Measurements from ENCODE around the gene THSD4.

Gene THSD4

DNA sequence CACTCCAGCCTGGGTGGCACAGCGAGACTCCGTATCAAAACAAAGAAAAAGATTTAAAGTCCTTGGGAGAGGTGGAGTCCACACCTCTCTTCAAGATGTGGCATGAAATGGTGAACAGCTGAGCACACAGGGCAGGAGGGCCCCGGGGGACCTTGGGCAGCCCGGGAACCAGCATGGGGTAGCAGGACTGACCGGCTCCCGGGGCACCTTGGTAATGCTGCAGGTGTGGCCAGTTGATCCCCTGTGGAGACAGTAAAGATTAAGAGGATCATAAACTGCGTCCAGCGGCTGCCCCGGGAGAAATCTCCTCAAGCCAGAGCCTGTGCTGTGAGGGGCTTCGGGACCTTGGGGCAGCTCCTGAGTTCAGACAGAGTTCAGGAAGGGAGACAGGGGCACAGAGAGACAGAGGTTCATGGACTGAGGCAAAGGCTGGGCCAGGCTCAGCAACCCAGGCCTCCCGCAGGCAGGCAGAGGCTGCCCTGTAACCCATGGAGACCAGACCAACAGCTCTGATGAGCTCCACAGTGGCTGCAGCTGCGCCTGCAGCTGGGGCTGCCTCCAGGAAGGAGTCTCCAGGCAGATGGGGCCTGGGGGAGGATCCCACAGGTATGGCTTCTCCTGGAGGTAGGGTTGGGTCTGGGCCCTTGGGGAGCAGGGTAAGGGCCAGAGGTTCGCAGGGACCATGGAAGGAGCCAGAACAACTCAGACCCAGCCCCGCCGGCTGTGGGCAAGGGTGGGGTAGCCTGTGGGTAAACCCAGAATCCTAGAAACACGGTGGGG lies 695.2 kb downstream of the THSD4 start, which contains the start of gene NR2E3:
NR2E3 (plus strand) TSS at position 299 of the 780 bp plus-strand sequence; CDS start at position 489, 190 bp downstream.
- DNase-seq (ENCODE audit: low spot score): no peak

DNA sequence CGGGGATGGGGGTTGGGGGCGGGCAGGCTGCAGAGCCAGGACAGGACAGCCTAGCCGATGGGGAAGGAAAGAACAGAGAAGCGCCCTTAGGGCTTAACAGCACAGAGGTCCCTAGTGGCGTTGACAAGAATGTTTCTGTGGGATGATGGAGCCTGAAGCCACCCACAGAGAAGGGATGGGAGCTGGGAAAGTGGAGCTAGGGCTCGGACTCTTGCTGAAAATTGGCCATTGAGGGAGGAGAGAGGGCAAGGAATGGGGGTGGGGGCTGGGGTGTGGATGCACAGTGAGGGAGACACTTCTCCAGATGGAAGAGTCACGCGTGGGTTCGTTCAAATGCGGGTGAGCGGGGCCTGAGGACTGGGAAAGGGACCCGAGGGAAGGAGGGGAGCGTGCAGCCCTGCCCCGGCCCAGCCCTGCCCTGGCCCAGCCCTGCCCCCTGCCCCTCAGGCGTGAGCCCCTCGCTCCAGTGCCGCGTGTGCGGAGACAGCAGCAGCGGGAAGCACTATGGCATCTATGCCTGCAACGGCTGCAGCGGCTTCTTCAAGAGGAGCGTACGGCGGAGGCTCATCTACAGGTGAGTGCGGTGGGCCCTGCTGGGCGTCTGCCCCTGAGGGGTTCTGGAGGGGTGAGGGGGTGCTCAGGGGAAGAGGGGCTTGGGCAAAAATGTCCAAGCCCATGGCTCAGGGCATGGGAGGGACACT lies 695.9 kb downstream of the THSD4 start:
- no peak for DNase-seq (ENCODE audit: low spot score)

DNA sequence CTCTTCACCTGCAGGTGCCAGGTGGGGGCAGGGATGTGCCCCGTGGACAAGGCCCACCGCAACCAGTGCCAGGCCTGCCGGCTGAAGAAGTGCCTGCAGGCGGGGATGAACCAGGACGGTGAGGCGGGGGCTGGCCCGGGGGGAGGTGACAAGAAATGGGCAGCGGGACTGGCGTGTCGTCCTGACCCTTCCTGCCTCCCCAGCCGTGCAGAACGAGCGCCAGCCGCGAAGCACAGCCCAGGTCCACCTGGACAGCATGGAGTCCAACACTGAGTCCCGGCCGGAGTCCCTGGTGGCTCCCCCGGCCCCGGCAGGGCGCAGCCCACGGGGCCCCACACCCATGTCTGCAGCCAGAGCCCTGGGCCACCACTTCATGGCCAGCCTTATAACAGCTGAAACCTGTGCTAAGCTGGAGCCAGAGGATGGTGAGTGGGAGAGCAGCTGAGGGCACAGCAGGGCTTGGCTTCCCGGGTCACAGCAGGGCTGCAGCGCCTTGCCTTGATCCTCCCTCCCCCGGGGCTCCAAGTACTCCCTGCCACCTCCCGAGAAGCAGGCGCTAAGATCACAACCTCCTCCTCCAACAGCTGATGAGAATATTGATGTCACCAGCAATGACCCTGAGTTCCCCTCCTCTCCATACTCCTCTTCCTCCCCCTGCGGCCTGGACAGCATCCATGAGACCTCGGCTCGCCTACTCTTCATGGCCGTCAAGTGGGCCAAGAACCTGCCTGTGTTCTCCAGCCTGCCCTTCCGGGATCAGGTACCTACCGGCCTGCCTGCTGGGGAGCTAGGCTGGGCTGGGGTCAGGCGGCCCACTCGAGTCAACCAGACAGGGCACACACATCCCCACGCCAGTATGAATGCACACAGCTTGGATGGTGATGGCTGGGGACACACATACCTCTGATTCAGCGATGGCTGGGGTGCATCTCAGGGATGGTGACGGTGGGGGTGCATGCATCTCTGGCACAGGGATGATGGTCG lies 696.8 kb downstream of the THSD4 start:
- DNase-seq (ENCODE audit: low spot score): no peak

DNA sequence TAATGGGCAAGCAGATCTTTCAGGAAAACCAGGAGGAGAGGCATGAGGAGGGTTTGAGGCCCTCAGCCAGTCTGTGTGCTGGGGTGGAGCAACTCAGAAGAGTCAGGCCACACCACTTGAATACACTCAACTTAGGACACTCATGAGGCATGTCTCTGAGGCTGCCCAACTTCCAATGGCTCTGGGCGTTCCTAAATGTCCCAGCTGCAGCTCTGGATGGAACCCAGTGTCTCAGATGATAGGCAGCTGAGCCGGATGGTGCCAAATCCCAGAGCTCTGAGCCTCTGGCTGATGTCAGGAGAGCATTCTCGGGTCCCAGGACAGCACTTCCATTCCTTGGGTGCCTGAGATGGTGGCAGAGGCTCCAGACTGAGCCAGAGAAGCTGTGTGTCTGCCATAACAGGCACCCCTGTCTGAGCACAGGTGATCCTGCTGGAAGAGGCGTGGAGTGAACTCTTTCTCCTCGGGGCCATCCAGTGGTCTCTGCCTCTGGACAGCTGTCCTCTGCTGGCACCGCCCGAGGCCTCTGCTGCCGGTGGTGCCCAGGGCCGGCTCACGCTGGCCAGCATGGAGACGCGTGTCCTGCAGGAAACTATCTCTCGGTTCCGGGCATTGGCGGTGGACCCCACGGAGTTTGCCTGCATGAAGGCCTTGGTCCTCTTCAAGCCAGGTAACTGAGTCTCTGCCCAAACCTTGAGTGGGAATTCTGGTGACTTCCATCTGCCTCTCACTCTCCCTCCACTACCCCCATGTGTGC lies 697.9 kb downstream of the THSD4 start:
- DNase-seq (ENCODE audit: low spot score): no peak

DNA sequence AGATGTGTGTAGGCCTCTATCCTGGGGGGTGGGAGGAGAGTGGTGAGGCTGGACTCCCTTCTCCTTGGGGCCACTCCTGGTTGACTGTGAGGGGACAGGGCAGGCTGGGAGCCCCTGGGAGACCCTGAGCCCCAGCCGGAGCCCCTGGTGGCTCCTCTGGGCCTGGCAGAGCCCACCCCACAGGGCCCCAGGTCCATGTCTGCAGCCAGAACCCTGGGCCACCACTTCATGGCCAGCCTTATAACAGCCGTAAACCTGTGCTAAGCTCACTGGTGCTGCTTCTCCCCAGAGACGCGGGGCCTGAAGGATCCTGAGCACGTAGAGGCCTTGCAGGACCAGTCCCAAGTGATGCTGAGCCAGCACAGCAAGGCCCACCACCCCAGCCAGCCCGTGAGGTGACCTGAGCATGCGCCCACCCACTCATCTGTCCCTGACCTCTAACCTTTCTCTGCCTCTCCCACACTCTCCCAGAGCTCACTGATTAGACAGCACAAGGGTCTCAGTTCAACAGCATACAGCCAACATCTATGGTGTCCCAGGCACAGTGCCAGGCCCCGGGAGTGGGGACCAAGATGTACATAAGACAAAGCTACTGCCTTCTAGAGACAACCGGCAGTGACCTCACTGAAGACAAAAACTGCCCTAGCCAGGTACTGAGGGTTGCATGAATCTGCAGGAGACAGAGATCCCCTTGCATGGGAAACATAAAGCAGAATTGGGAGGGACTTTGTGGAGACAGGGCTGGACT lies 698.6 kb downstream of the THSD4 start:
- no peak for DNase-seq (ENCODE audit: low spot score)

DNA sequence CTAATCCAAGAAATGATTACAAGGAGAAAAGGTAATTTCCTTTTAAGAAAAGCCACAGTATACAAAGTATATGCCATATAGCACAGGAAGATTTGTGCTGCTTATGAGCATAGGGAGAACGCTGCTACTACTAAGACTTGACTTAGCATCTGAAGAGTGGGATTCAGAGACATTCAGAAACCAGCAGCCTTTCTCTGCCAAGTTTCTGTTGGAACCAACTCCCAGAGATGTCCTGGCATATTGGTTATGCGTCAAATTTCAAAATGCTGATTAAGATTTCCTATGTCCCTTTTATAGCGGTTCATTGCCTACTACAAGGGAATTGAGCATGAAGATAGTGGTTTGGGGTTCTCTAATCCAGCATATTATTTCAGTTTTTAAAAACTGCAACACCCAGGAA lies 700.0 kb downstream of the THSD4 start:
- DNase-seq (ENCODE audit: low spot score): no peak

DNA sequence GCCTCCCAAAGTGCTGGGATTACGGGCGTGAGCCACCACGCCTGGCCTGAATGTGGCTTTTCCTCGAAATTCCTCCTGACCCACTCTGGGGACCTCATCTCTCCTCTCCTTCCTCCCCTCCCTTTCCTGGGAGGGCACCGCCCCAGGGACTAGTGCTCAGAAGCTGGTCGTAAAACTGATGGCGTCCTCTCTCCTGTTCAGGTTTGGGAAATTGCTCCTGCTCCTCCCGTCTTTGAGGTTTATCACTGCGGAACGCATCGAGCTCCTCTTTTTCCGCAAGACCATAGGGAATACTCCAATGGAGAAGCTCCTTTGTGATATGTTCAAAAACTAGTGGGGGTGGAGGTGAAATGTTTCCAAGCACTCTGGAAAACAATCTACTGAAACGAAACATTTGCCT lies 702.1 kb downstream of the THSD4 start:
- DNase-seq (ENCODE audit: low spot score): no peak

DNA sequence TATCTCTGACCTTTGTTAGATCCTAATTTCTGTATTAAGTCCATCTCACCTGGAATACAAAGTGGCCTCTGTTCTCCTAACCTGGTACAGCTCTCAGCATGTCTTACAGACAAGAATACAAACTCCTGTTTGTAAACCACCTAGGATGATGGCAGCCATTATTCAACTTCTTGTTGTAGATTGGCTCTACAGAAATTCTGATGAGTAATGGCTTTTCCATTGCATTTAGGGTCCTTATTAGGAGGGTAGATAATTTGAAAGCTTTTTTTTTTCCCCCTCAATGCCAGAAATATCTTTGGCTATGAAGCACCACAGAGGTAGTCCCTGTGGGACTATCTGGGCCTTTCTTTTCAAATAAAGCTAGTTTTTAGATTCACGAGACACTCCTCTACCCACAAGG lies 704.9 kb downstream of the THSD4 start:
- no peak for DNase-seq (ENCODE audit: low spot score)

DNA sequence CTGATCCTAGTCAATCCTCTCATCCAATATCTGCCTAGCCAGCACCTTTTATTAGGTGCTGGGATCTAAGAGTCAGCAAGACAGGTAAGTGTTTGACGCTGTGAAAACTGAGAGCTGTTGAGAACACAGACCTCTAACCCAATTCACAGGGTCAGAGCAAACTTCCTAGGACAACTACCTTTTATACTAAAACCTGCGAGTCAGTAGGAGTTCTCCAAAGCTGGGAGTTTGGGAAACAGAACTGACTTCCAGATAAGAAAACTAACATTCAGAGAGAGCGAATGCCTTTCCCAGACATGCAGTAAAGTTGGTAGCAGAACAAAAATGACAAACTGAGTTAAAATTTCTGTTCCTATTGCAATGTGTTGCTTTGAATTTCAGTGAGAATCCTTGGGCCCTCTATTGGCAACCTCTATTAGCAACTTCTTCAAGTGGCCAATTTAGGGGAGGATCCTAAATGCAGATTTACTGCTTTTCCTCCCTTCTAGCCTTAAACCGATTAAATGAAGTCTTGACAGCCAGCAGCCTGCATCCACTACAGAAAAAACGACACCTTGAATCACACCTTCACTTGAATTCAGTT lies 706.4 kb downstream of the THSD4 start:
- DNase-seq (ENCODE audit: low spot score): no peak

DNA sequence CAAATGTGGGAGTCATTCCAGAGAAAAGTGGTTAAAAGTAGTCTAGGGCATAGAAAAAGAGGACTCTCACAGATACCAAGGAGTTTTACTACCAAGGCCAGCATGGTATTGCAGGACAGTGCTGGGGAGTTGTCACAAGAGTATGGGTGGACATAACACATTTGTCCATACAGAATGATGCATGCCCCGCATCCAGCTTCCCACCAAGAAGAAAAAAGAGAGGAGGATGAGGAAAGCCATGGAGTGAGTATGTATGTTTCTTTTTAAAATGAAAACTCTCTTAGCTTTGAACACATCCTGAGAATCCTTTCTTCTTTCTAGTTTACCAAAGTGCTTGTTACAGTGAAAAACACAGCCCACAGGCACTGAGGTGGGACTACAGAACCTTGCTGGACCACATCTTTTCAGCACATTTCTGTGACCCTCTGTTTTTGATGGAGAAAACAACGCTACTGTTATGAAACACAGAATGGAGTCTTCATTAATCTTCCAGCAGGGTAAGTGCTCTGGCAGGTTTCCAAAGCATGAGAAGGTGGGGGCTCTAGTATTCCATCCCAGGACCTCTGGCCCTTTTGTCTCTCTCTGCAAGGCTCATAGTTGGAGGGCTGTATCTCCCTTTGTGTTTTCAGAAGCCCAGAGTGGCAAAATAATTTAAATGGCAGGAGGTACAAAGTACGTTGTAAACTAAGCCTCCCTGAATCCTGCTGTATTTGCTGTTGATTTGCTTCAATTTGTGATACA lies 707.8 kb downstream of the THSD4 start:
- DNase-seq (ENCODE audit: low spot score): no peak

DNA sequence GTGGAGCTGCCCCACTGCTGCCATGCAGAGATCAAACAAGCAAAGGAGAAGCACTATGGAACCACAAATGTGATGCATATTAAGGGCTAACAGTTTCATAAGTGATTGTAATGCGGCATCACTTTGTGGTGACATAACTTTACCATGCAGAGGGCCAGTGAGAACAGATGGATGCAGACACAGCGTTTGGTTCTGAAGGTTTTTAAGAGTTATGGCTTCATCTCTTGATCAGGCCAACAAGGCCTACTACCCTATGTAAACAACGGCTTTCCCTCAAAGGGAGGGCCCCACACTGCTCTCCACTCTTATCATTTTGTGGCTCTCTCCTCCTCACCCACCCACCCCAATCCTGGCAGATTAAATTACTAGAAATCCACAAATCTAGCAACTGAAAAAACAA lies 708.5 kb downstream of the THSD4 start:
- DNase-seq (ENCODE audit: low spot score): no peak

DNA sequence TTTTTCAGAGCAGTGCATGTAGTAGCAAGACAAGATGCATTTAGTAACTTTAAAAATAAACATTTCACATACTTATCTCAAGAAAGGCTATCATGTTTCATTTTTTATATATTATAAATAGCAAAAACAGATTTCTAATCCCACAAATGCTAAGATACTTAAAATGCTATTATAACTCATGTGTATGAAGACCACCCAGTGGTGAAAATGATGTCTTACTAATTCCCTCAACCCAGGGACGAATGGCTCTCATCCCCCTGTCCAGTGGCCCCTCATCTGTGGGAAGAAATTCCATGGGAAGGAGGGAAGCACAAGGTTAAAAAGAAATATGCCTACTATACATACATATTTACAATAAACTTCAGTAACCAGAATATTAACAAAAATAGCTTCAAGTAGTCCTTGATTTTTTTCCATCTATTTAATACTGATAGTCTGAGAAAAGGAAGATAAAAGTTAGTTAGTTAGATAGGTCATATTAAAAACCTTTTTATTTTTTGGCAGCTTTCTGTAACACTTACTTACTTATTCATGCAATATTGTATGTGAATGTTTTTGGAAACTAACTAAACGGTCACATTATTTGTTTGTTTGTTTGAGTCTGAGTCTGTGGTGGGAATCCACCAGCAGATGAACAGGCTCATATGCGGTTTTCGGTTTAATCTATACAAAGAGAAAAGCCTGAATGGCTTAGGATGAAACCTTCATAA lies 709.9 kb downstream of the THSD4 start:
- no peak for DNase-seq (ENCODE audit: low spot score)

DNA sequence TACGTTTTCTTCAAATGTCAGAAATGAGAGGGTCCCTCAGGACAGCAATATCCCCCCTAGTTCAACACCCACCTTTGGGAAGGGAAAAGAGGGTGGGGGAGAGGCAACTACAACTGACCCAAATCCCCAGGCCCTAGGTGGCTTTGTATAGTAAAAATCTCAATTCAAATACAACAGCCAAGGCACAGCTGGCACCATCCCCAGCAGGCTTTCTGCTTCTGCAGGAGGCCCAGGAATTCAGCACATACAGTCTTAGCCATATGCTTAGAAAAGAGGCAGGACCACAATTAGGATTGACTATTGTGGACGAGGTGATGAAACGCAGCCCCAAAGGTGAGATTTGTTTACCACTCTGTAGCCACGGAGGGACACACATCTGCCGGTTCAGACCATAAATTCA lies 710.9 kb downstream of the THSD4 start:
- DNase-seq (ENCODE audit: low spot score): no peak

DNA sequence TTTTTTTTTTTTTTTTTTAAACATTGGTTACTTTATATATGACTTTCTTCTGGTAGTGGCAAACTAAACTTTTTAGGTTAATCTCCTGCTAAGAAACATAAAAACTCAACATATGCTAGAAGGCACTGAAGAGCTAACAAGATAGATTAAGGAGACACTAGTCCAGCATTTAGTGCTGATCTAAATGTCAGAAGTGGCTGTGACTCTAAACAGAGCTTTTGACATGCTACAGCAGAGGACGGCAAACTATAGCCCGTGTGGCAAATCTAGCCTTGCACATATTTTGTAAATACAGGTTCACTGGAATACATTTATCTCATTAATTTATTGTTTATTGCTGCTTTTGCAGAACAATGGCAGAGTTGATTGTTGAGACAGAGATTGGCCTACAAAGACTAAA lies 715.7 kb downstream of the THSD4 start:
- no peak for DNase-seq (ENCODE audit: low spot score)
